ENCODE results near the gene ENOX2.

DNA sequence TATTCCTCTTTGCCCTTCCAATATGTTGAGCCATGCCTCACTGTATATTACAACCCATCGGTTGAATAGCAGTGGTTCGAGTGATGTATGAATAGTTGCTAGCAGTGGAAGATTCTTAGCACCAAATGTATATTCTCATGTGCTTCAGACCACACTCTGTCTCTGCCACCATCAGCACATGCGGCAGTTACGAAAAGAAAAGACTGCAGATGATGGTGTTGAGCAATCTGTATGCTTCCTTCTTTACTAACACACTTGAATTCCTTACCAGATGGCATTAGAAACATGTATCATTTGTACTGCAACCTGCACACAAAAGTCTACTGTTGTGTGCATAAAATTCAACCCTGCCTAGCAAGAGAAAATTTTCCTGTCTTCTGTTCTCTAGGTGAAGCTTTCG lies 214.6 kb downstream of the ENOX2 start:
- no peak for TF ChIP-seq YY1 (IDR thresholded peaks at IDR 0.05; ENCODE audit: insufficient read depth, insufficient read length)
- TF ChIP-seq ZNF274 (IDR thresholded peaks at IDR 0.05; ENCODE audit: low read depth, low read length): no peak

Measured in NT2/D1 (cell line).